ENCODE data around the gene CTNNA2.

Gene CTNNA2

GRCh38 chr2:79861059-79861374, 348.2 kb downstream of the CTNNA2 start:
- no peak for DNase-seq

GRCh38 chr2:79862756-79863155, 349.9 kb downstream of the CTNNA2 start:
- no peak for DNase-seq

DNA sequence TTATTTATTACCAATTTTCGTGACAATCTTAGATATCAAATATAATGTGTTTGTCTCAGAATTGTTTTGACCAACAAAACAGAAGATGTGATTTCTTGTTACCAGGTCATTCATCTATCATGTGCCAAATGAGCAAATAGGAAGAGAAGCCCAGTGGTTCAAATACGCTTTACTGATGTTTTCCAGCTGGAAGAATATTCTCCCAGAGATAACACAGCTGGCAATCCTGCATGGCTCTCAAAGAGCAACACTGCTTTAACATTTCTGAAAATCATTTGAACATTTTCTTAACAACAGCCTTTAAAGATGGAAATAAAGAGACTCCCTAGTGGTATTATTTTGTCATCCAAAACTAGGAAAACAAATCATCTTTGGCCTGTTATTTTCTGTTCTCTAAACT, 359.8 kb downstream of the CTNNA2 start:
- DNase-seq, result no peak

DNA sequence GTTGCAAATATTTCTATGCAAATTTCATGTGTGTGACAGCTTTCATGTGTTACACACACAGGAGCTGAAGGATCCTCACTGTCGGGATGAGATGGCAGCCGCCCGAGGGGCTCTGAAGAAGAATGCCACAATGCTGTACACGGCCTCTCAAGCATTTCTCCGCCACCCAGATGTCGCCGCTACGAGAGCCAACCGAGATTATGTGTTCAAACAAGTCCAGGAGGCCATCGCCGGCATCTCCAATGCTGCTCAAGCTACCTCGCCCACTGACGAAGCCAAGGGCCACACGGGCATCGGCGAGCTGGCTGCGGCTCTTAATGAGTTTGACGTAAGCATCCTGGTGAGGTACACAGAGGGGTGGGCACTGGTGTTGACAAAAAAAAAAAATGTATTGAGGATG, 361.2 kb downstream of the CTNNA2 start:
- DNase-seq, result no peak

- no peak for DNase-seq
Measured at GRCh38 chr2:79876430-79876829, 363.6 kb downstream of the CTNNA2 start.

- DNase-seq, result no peak
Measured at GRCh38 chr2:79882548-79882947, 369.7 kb downstream of the CTNNA2 start.

- peak; percentile 5 for DNase-seq
Measured at GRCh38 chr2:79887747-79888374, 375.0 kb downstream of the CTNNA2 start.

DNA sequence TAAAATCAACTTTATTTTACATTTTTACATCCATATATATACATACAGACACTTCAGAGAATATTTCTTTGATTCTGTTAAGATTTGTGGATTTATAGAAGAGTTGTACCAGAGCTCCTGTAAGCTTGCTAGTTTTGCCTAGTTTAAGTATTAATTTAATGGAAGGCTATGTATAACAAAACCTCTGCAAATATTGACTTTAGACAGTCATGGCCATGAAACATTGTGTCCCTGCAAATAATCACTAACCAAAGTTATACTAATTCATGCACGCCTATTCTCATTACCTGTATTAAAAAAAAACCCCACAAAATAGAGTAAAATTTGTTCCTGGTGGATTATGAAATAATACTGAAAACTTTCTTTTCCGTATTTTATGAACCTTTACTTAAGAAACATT, 379.3 kb downstream of the CTNNA2 start:
- DNase-seq, result no peak

- no peak for DNase-seq
Measured at GRCh38 chr2:79899196-79899595, 386.3 kb downstream of the CTNNA2 start.

DNA sequence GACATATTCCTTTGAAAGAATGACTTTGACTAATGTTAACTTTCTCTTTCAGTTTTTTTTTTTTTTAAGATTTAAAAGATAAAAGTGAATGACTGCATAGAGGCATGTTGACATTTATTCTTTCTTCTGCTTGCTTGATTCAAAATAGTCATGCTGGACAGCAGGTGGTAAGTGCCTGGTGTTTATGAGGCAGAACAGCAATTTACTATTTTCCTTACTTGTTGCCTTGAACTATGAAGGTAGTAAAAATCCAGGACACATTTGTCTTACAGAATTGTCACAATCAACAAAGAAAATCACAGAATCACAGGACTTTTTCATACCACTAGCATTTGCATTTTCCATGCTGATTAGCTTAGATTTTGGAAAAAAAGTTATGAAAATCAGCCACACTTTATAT, 388.3 kb downstream of the CTNNA2 start:
- DNase-seq, result no peak

DNA sequence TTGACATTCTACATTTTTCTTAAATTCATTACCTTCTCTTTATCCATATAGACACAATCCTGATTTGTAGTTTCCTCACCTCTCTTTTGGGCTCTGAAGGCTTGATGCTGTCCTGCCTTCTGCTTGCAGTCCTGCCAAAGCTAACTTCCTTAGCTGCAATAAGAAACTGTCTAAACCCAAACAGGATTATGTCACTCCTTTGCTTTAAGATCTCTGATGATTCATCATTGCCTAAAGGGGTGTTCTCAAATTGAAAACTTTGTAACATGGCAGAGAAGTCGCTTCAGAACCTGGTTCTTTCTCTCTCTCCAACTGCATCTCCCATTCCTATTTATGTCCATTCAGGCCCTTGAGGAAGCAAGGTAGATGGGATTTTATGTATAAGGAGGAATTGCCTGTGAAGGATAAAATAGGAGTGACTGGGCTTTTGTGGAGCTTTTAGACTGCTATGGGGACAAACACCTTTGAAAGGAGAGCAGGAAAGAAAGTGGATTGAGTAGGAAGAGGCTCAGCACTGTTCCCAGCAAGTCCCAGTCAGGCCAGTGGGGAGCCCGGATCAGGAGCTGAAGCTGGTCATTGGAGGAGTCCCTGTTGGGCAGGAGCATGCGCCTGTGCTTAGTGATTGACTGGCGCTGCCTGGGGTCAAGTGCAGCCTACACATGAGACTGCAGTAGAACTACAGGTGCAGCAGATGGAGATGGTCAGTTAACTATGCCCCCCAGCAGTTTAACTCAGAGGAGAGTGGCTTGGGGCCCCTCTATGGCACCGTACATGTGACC, 390.6 kb downstream of the CTNNA2 start:
- DNase-seq, result no peak

DNA sequence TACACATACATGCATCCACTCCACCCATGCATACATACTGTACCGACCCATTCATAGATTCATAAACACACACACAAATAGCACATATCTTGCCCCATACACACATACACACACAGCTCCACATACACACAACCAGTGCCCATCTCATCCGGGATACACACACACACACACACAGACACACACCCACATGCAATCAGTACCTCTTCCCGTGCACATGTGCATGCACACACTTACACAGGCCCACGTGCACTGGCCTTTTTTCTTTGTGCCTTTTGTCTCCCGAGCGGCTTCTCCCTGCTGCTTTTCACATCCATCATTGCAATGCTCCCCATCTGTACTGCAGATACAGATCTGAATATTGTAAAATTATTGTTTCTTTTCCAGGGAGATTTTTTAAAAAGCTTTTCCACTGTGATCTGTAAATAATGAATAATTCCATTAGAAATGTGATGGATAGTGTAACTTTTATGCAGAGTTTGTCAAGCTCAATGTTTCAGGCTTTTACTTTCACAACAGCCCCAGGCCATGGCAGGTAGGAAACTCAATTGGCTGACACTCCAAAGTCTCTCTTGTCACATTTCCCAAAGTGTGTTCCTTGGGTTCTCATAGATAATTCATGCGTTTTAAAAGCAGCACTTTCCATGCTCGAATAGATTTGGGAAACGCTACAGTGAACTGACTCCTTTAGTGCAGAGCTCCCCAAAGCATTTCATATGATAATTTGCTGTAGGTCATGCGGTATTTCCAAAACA, 393.5 kb downstream of the CTNNA2 start:
- DNase-seq, result no peak

DNA sequence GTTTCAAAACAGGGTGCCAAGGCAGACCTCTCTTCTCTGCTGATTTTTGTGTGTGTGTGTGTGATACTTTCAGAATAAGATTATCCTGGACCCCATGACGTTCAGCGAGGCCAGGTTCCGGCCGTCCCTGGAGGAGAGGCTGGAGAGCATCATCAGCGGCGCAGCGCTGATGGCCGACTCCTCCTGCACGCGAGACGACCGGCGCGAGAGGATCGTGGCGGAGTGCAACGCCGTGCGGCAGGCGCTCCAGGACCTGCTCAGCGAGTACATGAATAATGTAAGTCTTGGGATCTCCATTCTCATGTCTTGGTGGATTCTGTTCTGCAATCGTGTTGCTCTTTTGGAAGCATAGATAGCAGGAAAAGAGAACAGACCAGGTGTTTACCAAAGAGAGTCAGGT, 396.7 kb downstream of the CTNNA2 start:
- no peak for DNase-seq

DNA sequence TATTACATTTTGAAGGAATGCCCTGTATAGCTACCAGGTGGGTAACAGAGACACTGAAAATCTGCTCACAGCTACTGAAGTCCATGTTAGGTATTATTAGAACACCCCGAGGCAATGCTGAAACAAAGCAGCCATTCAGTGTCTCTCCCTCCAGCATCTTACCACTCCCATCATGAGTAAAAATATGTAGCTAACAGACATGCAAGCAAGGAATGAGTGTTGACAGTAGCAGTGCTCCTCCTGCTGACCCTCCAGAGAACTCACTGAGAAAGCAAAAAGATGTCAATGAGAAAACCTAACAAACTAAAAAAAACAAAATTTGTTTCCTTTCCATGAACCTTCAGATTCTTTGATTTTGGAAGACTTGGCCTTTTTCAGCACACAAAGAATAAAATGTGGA, 397.8 kb downstream of the CTNNA2 start:
- DNase-seq, result no peak

- DNase-seq, result no peak
Measured at GRCh38 chr2:79915455-79915854, 402.6 kb downstream of the CTNNA2 start.

DNA sequence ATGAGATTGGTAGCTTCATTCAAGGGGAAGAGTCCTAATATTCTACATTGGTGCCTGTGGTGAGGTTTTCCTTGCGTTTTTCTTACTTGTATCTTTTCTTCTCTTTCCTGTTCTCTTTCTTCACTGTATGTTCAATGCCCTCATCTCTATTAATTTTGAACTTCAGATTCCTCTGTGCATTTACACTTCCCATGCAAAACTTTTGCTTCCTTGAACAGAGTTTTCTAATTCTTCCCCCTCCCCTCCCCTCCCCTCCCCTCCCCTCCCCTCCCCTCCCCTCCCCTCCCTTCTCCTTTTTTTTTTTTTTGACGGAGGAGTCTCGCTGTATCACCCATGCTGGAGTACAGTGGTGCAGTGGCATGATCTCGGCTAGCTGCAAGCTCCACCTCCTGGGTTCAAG, 403.4 kb downstream of the CTNNA2 start:
- DNase-seq, result no peak

GRCh38 chr2:79920512-79921076, 407.7 kb downstream of the CTNNA2 start:
- no peak for DNase-seq

- DNase-seq, result no peak
Measured at GRCh38 chr2:79929624-79930023, 416.8 kb downstream of the CTNNA2 start.

DNA sequence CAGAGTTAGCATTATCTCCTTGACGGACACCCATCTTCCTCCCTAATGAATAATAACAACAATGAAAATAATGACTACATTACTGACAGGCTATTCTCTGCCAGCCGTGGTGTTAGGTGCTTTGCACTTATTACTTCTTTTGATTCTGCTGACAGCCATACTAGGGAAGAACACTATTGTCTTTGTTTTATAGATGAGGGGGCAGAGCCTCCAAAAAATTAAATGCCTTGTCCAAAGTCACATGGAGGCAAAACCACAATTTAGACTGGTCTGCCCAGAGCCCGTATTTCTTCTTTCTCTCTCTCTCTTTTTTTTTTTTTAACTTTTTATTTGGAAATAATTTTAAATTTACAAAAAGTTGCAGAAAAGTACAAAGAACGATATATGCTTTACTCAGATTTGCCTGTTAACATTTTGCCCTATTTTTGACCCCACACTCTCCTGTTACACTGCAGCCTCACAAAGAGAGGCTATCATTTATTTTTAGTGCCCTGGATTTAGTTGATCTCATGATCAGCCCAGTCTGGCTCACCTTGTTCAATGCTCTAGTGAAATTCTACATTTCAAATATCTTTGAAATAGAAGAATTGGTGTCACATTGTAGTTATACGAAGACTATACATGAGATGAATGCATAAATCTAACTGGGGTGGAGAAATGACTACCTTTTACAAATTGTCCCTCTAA, 422.3 kb downstream of the CTNNA2 start:
- no peak for DNase-seq

GRCh38 chr2:79935771-79936657, 423.2 kb downstream of the CTNNA2 start:
- DNase-seq, result peak; percentile 14

GRCh38 chr2:79936715-79937114, 423.9 kb downstream of the CTNNA2 start:
- DNase-seq, result no peak

DNA sequence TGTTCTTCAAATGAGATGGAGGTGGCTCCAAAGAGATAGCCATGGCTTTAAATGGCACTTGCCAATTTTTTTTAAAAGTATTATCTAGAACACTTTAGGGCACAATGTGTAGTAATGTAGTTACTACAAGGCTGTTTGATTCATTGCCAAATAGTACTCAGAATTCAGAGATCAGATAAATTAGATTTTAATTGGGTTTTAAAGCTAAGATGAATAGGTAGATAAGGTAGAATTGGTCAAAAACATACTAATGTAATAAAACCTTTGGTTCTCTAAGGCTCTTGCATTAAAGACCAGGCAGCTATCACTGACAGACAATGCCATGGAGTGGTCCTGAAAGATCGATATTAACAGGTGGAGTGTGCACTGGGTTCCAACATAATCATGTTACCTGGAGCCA, 425.8 kb downstream of the CTNNA2 start:
- no peak for DNase-seq
